GM19240 (cell line): Measurements from ENCODE around the gene POLDIP3.
"Not testable (repeated sequence)": the region's sequence is repeated elsewhere in the genome, so short reads cannot be mapped to it uniquely, and the experiment has no call there.

Experiments used
- DNase-seq: peaks from one replicate; pipeline ENCODE4 v3.0.0; 2011; ENCODE audit warnings: low spot score; ENCODE audit not compliant: insufficient read length

Gene POLDIP3

DNA sequence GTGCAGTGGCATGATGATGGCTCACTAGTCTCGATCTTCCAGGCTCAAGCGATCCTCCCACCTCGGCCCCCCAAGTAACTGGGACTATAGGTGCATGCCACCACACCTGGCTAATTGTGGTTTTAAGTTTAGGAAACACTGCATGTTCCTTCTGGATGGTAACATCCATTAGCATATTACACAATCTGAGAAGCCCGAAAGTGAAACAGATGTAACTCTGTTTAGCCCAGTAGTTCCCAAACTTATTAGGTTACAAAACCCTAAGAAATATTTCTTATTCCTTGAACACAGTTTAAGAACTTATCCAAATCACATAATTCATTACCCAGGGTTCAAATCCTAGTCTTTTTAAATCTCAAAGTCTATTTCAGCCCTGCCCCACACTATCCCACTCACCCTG, 28.3 kb downstream of the POLDIP3 start:
- no peak for DNase-seq

DNA sequence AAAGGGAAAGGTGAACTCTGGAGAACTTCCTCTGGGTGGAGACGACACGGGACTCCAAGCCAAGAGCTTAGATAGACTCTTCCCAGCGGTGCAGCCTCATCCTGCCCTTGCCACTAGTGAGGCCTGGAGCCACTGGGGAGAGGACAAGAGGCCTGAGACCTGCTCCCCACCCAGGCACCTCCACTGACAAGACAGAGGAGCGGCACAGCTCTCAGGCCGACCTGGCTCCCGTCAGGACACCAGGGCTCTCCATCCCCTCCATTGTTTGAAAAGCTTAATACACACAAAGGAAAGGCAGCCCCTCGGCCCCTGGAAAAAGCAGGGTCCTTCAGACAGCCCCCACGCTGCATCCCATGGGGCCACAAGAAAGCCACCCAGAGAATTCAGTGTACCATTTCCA, 29.6 kb downstream of the POLDIP3 start:
- DNase-seq, result no peak

DNA sequence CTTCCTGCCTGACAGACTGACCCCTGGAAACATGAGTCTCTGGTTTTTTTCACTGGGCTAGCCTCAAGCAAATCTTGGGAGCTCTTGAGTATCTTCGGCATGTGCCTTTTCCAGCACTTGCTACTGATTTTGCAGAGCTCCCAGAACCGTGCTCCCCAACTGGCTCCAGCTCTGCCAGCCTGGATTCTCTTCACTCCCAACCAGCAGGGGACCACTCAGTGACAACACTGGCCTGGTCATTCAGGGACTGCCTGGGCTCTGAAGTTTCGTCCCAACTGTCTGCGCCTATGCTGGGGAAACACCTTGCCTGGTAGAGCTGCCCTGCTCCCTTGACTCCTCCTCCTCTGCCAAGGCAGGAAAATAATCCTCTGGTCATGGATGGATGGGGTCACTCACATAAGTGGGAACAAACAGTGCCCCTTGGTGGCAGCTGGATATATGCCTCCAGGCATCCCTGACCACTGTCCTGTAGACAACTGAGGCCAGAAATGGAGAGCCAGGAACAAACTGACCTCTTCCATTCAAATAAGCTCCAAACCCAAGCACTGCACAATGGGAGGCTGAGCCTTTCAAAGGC, 30.2 kb downstream of the POLDIP3 start:
- DNase-seq, result no peak

DNA sequence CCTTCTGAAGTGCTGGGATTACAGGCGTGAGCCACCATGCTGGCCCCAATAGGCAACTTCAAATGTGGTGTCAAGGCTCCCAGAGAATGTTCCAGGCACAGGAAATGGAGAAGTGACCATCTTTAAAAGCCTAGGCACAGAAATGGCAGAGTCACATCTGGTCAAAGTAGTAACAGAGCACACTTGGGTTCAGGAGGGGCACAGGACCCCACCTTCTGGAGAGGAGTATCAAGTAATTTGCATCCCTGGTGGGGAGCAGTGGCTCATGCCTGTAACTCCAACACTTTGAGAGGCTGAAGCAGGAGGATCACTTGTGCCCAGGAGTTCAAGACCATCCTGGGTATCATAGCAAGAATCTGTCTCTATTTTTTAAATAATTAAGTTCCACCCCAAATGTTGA, 31.7 kb downstream of the POLDIP3 start:
- DNase-seq, result no peak

DNA sequence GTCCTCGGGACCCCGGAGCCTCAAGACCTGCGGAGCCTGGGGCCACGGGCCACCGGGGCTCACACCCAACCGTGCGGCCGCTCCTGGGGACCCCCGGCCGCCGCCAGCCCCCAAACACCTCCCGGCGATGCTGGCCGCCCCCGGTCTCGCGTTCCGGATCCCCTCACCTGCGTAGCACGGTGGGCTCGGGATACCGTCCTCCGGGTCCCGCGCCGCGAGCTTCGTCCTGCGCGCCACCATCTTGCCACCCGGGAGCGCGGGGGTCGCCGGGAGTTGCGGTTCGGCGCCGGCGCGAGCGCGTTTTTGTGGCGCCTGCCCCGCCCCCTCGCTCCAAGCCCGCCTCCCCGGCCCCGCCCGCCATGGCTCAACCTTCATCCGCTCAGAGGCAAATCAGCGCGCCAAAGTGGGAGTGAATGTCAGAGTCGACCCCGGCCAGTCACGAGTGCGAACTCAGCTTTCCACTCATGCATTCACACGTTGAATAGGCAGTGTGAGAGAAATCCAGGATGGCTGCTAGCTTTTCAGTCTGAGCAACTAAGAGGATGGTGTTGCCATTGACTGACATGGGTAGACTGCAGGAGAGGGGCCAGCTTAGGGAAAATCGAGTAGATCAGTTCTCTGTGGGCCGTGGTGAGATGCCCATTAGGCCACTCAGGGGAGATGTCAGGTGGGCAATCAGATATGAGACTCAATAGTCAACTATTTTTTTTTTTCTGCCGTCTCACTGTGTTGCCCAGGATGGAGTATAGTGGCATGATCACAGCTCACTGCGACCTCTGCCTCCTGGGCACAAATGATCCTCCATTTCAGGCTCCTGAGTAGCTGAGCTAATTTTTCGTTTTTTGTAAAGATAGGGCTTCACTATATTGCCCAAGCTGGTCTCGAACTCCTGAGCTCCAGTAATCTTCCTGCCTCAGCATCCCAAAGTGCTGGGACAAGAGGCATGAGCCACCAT, 32.6 kb downstream of the POLDIP3 start:
- peak; percentile 74 for DNase-seq

DNA sequence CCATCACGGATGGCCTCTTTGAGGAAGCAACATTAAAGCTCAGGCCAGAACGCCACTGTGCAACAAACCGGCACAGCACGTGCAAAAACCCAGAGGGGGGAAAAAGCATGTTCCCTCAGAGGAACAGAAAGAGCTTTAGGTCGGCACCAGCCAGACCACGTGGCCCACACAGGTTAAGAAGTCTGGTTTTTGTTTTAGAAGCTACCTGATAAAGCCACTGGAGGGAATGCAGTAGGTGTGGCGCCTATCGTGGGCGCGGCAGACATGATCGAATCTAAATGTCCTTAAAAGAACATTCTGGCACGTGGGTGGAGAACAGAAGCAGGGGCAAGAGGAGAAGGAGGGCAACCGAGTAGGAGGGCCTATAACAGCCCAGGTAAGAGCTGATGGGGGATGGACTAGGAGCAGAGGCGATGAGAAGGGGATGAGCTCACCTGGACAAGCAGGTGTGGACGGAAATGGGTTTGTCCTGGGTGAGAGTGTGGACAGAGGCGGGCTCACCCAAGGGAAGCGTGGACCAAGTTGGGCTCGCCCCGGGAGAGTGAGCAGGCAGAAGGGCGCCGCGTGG, 33.4 kb downstream of the POLDIP3 start:
- not testable (repeated sequence) for DNase-seq

DNA sequence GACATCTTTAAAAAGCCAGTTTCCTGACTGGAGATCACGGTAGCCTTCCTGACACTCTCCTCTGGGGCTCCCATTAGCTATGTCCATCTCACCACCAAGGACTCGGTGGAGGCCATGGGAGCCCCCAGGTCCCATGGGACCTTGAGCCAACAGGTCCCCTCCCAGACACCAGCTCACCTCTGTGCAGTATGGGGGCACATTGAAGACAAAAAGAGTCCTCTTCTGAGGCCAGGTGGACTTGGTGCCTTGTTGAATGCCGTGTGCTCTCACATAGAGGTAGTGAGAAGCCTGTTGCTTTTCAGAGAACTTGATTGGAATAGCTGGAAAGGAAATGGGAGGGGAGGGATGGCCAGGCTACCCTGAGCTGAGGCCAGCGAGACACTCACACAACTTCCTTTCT, 34.6 kb downstream of the POLDIP3 start:
- not testable (repeated sequence) for DNase-seq

DNA sequence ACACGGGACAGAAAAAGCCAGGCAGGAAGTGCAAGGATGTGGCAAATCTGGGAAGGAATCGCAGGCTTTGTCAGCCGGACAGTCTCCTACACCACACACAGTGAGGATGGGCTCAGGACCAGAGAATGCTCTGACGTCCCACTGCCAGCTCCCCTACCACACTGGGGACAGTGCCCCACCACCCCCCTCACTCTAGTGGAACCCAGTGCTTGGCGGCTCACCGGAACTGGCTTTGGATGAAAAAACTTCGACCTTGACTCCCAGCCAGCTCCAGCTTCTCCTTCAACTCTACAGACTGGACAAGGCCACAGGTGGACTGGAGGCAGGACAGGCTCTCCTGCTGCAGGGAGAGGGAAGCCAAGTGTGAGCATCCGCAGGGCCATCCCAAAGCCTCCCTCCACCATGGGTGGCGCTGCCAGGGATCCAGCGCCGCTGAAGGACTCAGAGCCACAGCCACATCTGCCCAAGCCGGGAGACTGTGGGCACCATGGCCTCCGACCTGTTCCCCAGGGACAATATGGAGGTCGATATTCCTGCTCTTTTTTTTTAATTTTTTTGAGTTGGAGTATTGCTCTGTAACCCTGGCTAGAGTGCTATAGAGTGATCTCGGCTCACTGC, 37.0 kb downstream of the POLDIP3 start:
- DNase-seq, result no peak

DNA sequence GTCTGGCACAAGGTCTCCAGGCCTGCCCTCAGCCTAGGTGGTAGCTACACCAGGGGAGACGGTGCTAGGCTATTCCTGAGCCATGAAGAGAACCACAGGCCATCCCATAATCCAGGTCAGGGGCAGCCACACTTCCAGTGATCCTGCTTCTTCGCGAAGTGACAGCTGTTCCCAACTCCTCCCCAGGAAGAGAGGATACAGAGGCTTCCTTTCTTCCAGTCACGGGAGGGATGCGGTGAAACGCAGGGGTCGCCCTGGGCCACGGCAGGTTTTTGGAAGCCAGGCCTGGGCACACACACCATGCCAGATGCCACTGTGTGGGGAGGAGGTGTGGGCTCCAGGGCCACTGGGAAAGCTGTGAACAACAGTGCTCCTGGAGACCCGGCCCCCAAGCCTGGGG, 37.5 kb downstream of the POLDIP3 start:
- DNase-seq, result not testable (repeated sequence)

DNA sequence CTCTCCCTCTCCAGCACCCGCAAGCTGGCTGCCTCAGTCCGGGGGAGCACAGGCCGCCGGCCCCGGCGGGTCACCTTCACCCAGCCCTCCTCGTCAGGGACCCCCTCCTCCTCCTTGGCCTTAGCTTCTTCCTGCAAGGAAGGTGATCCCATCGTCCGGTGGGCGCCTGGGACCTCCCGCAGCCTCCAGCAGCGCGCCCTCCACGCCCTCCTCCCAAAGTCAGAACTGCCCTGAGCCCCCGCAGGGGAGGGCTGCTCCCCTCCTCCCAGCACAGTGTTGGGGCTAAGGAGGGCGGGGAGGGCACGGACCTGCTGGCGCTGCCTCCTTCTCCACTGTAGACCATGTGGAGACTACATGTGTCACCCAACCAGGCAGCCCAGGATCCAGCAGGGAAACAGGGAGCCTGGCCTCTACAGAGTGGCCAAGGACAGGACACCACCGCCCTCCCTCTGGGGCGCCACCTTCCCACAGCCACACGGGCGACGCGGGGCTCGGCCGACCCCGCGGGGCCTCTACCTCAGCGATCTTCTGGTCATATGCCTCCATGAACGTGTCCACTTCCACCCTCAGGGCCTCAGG, 38.6 kb downstream of the POLDIP3 start:
- not testable (repeated sequence) for DNase-seq

DNA sequence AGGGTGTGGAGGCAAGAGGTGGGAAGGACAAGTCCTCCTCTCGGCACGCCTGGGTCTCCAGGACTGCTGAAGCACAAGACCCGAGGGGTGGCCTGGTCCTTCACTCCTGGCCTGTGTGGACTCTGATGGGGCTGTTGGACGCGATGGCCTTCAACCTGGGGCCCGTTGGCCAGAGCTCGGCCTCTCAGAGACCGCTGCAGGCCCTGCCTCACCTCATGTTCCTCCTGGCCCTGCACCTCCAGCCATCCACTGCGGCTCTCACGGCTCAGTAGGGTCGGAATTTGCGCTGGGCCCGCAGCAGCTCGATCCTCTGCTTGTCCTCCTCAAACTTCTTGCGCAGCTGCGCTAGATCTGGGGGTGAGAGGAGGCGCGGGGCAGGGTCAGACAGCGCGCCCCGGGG, 40.2 kb downstream of the POLDIP3 start:
- not testable (repeated sequence) for DNase-seq

DNA sequence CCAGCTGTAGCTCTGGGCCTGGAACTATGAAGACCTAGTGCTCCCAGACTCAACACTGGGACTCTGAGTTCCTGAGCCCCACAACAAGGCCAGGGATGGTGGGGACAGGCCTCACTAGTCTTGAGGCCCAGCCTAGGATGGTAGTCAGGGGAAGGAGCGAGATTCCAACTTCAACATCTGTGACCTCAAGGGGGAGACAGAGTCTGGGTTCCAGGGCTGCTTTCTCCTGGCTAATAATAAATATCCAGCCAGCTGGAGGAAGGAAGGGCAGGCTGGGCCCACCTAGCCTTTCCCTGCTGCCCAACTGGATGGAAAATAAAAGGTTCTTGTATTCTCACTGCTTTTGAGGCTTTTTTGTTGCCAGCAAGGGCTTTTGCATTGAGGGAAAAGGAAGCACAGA, 40.6 kb downstream of the POLDIP3 start:
- not testable (repeated sequence) for DNase-seq

DNA sequence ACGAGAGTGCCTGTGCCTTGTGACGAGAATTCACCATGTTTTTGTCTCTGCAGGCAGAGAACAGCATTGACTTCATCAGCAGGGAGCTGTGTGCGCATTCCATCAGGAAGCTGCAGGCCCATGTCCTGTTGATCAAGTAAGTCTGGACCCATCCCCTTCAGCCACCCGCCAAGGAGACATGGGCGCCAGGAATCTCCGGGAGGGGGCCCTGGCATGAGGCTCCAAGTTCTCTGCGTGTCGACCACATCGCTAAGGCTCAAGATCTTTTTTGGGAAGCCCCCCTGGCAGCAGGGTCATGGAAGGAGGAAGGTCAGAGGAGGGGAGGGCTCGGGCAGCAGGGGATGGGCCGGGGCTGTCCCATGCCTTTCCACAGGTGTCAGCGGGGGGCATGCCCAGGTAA, 43.6 kb downstream of the POLDIP3 start:
- DNase-seq, result not testable (repeated sequence)

DNA sequence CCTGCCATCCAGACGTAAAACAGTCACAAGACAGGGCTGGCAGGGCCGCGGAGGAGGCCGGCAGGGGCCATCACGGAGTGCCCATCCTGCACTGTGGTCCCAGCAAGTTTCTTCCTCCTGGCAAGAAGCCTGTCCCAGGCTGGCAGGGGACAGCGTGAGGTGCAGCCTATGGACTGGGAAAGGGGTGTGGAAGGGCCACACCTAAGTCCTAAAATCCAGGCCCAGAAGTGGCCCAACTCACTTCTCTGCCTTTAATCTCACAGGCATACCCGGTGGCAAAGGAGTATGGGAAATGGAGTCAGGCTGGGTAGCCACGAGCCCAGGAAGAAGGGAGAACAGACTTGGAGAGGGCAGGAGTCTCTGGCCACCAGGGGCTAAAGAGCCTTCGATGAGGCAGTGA, 44.1 kb downstream of the POLDIP3 start:
- not testable (repeated sequence) for DNase-seq

DNA sequence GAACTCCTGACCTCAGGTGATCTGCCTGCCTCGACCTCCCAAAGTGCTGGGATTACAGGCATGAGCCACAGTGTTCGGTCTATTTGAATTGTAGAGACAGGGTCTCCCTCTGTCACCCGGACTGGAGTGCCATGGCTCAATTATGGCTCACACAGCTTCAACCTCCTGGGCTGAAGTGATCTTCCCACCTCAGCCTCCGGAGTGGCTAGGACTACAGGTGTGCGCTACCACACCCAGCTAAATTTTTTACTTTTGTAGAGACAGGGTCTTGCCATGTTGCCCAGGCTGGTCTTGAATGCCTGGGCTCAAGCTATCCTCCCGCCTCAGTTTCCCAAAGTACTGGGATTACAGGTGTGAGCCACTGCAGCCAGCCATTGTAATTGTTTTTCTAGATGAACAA, 46.7 kb downstream of the POLDIP3 start:
- DNase-seq, result not testable (repeated sequence)

DNA sequence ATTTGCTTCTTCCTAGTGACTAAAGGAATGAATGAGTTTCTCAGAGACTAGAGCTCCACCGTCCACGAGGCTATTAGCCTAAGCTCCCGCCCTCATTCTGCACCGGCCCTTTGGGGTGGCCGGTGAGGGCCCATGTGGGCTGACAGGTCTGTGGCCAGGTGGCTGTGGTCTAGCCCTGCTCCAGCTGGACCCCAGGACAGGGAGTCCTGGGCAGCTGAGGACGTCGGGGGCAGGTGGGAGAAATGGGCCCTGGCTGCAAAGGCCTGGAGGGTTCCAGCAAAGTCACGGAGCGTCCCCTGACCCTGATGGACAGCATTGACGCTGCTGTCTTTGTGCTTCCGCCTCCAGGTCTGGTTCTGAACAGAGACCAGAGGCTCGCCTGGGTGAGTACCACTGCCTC, 48.7 kb downstream of the POLDIP3 start:
- DNase-seq, result no peak

DNA sequence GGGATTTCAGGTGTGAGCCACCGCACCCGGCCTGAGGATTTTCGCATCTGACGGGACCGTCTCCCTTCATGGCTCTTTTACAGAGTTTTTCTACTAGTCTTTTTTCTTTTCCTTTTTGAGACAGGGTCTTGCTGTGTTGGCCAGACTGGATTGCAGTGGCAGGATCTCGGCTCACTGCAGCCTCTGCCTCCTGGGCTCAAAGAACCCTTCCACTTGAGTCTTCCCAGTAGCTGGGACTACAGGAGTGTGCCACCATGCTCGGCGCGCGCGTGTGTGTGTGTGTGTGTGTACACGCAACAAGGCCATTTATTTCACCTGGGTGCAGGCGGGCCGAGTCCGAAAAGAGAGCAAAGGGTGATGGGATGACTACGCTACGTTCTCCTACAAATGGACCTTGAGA, 50.0 kb downstream of the POLDIP3 start:
- no peak for DNase-seq

DNA sequence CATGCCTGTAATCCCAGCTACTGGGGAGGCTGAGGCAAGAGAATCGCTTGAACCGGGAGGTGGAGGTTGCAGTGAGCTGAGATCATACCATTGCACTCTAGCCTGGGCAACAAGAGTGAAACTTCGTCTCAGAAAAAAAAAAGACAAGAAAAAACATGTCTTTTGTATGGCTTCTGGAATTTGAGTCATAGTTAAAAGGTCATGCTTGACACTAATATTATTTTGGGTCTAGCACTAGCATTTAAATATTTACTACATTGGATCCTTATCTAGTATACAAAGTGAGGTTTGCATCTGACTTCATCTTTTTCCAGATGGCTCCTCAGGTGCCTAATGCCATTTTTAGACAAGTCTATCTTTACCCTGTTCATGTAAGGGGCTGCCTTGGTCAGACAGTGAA, 50.7 kb downstream of the POLDIP3 start:
- DNase-seq, result not testable (repeated sequence)

DNA sequence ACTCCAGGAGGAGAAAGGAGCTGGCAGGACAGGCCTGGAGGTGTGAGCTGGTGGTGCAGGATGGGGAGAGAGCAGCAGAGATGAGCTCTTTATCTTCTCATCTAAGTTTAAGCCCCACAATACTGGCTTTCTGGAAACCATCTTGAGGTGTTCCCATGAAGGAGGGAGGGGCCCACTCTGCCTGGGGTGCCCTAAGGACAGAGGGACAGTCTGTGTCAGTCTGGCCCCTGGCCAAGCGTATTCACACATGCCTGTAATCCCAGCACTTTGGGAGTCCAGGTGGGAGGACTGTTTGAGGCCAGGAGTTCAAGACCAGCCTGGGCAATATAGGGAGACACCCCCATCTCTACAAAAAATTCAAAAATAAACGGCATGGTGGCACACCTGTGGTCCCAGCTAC, 52.0 kb downstream of the POLDIP3 start:
- DNase-seq, result no peak

DNA sequence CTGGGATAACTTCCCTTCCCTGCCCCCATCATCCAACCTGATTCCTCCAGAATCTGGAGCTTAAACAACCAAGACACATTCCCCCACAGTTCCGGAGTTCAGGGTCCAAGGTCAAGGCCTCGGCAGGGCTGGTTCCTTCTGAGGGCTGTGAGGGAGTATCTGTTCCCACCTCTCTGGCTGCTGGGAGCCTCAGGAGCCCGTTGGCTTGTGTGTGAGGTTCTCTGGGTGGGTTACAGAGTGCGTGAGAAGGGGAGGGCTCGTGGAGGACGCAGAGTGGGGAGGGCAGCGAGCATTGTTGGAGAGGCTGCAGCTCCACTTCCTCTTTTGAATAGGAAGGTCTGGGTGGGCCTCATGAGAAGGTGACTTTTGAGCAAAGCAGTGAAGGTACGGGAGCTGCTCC, 52.4 kb downstream of the POLDIP3 start:
- DNase-seq, result peak; percentile 38

DNA sequence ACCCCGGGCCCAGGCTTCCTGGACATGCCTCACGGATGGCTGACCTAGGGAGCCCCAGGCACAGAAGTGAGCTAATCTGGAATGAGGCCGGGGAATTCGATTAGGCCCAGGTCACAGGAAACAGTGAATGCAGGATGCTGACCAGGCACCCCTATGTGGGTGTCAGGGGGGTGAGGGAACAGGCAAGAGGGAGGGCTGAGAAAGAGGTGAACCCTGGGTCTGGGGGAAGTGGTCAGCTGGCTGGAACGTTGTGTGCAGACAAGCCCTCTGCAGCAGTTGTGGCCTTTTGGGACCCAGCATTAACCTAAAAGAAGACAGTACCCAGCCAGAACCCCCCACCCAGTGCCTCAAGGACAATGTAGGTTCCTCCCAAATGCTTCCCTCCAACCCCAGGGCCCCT, 52.8 kb downstream of the POLDIP3 start:
- no peak for DNase-seq

DNA sequence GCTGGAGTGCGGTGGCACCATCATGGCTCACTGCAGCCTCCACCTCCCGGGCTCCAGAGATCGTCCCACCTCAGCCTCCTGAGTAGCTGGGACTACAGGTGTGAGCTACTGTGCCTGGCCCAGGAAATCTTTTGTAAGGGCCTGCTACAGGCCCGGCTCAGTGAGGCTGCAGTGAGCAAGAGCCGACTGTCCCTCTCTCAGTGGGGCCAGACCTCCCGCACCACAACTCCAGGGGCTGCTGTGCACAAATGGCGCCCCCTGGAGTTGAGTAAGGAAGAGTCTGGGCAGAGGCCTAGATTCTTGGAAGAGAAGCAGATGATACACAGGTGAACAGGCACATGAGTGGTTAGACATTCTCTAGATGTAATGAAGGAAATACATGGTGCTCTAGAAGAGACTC, 53.9 kb downstream of the POLDIP3 start:
- no peak for DNase-seq
